H9 (cell line): ENCODE measurements around the gene CCDC28B. TPM values are rescaled to one million over a fixed set of nuclear protein-coding genes. Genes with fewer than 3 reads are reported as not detected.

Source experiments
- DNase-seq: peaks from one replicate; pipeline ENCODE4 v3.0.0-alpha.2; 2017
- H2AFZ ChIP-seq: one replicate; pipeline ENCODE4 v1.6.1; 2013; ENCODE audit warnings: mild to moderate bottlenecking, low read length, control low read depth, moderate library complexity
- H2AK5ac ChIP-seq: 2 replicates; pipeline ENCODE4 v1.6.1; 2013; ENCODE audit warnings: low read length, control low read depth, mixed read lengths; ENCODE audit not compliant: insufficient read length
- H2BK120ac ChIP-seq: one replicate; pipeline ENCODE4 v1.6.1; 2013; ENCODE audit warnings: low read depth, mild to moderate bottlenecking, low read length, control low read depth, inconsistent platforms; ENCODE audit not compliant: poor library complexity, severe bottlenecking
- H2BK12ac ChIP-seq: 2 replicates; pipeline ENCODE4 v1.6.1; 2013; ENCODE audit warnings: low read length, control low read depth, mixed read lengths, low read depth; ENCODE audit not compliant: insufficient read length
- H2BK15ac ChIP-seq: 2 replicates; pipeline ENCODE4 v1.6.1; 2013; ENCODE audit warnings: low read depth, low read length, control low read depth
- H2BK20ac ChIP-seq: one replicate; pipeline ENCODE4 v1.6.1; 2013; ENCODE audit warnings: low read depth, mild to moderate bottlenecking, low read length, control low read depth, inconsistent platforms; ENCODE audit not compliant: poor library complexity, severe bottlenecking
- H2BK5ac ChIP-seq: 2 replicates; pipeline ENCODE4 v1.6.1; 2013; ENCODE audit warnings: low read length, control low read depth, mixed read lengths; ENCODE audit not compliant: insufficient read length
- H3K14ac ChIP-seq: 2 replicates; pipeline ENCODE4 v1.6.1; 2013; ENCODE audit warnings: low read length, control low read depth; ENCODE audit not compliant: insufficient read depth
- H3K18ac ChIP-seq: 2 replicates; pipeline ENCODE4 v1.6.1; 2013; ENCODE audit warnings: low read depth, mild to moderate bottlenecking, mixed read lengths, low read length, control low read depth; ENCODE audit not compliant: insufficient read length
- H3K23ac ChIP-seq: 2 replicates; pipeline ENCODE4 v1.6.1; 2013; ENCODE audit warnings: low read length, control low read depth, mixed read lengths, low read depth; ENCODE audit not compliant: insufficient read length
- H3K23me2 ChIP-seq: 2 replicates; pipeline ENCODE4 v1.6.1; 2013; ENCODE audit warnings: low read depth, mild to moderate bottlenecking, mixed read lengths, low read length, control low read depth; ENCODE audit not compliant: insufficient read length, poor library complexity, severe bottlenecking
- H3K27ac ChIP-seq: 2 replicates; pipeline ENCODE4 v1.5.1; 2013; ENCODE audit warnings: low read length, control low read depth, mixed read lengths, low read depth; ENCODE audit not compliant: insufficient read length
- H3K27me3 ChIP-seq: 2 replicates; pipeline ENCODE4 v1.6.1; 2013; ENCODE audit warnings: low read length, control low read depth, inconsistent platforms; ENCODE audit not compliant: insufficient read depth
- H3K4ac ChIP-seq: 2 replicates; pipeline ENCODE4 v1.6.1; 2013; ENCODE audit warnings: low read depth, mild to moderate bottlenecking, control low read depth, inconsistent platforms, low read length, moderate library complexity
- H3K4me1 ChIP-seq: 2 replicates; pipeline ENCODE4 v1.6.1; 2013; ENCODE audit warnings: low read length, control low read depth, inconsistent platforms; ENCODE audit not compliant: insufficient read depth
- H3K4me2 ChIP-seq: 2 replicates; pipeline ENCODE4 v1.6.1; 2013; ENCODE audit warnings: low read length, control low read depth, mixed read lengths; ENCODE audit not compliant: insufficient read length, insufficient read depth
- H3K56ac ChIP-seq: 2 replicates; pipeline ENCODE4 v1.6.1; 2013; ENCODE audit warnings: low read depth, mild to moderate bottlenecking, mixed read lengths, low read length, control low read depth; ENCODE audit not compliant: insufficient read length
- H3K79me1 ChIP-seq: 2 replicates; pipeline ENCODE4 v1.6.1; 2013; ENCODE audit warnings: low read depth, mild to moderate bottlenecking, moderate library complexity, low read length, control low read depth, inconsistent platforms; ENCODE audit not compliant: insufficient read depth, poor library complexity, severe bottlenecking
- H3K79me2 ChIP-seq: 2 replicates; pipeline ENCODE4 v1.6.1; 2013; ENCODE audit warnings: low read length, control low read depth, inconsistent platforms; ENCODE audit not compliant: insufficient read depth
- H3K9ac ChIP-seq: 2 replicates; pipeline ENCODE4 v1.6.1; 2013; ENCODE audit warnings: low read length, control low read depth, mixed read lengths; ENCODE audit not compliant: insufficient read length; ENCODE audit errors: extremely low read depth
- H3K9me3 ChIP-seq: one replicate; pipeline ENCODE4 v1.6.1; 2013; ENCODE audit warnings: low read depth, low read length, inconsistent platforms; ENCODE audit not compliant: control insufficient read depth
- H3T11ph ChIP-seq: one replicate; pipeline ENCODE4 v1.6.1; 2013; ENCODE audit warnings: mild to moderate bottlenecking, low read length, control low read depth, inconsistent platforms
- H4K20me1 ChIP-seq: one replicate; pipeline ENCODE4 v1.6.1; 2013; ENCODE audit not compliant: control insufficient read depth, insufficient read length, insufficient read depth
- H4K5ac ChIP-seq: 2 replicates; pipeline ENCODE4 v1.6.1; 2013; ENCODE audit warnings: low read depth, mild to moderate bottlenecking, mixed read lengths, low read length, control low read depth; ENCODE audit not compliant: insufficient read length
- H4K8ac ChIP-seq: replicated peaks from 2 replicates; pipeline ENCODE4 v1.6.1; 2013; ENCODE audit warnings: low read length, control low read depth, mixed read lengths, low read depth; ENCODE audit not compliant: insufficient read length
- H4K91ac ChIP-seq: 2 replicates; pipeline ENCODE4 v1.6.1; 2013; ENCODE audit warnings: low read depth, mild to moderate bottlenecking, moderate library complexity, mixed read lengths, low read length, control low read depth; ENCODE audit not compliant: insufficient read length
- H3K27ac Mint-ChIP-seq, 3 experiments: 2 replicates in 2 of 3; 3 replicates in 1 of 3; pipeline ENCODE4 v1.8.0; 2020 to 2021; ENCODE audit warnings: mixed read lengths in 3 of 3, mild to moderate bottlenecking in 1 of 3, moderate library complexity in 1 of 3
- H3K27me3 Mint-ChIP-seq: 2 replicates; pipeline ENCODE4 v1.8.0; 2021; ENCODE audit warnings: low read depth, mild to moderate bottlenecking, moderate library complexity, mixed read lengths
- H3K36me3 Mint-ChIP-seq, 3 experiments: 2 replicates in 2 of 3; 3 replicates in 1 of 3; pipeline ENCODE4 v1.8.0; 2020 to 2021; ENCODE audit warnings: low read depth in 3 of 3, mixed read lengths in 3 of 3; ENCODE audit not compliant: insufficient read depth in 1 of 3
- H3K4me1 Mint-ChIP-seq, 2 experiments: 2 replicates each; pipeline ENCODE4 v1.8.0; 2020; ENCODE audit warnings: mixed read lengths in 2 of 2
- H3K4me3 Mint-ChIP-seq, 2 experiments: 2 replicates in 1 of 2; 3 replicates in 1 of 2; pipeline ENCODE4 v1.8.0; 2020 to 2021; ENCODE audit warnings: mild to moderate bottlenecking in 2 of 2, mixed read lengths in 2 of 2, moderate library complexity in 1 of 2
- H3K9me3 Mint-ChIP-seq, 2 experiments: 2 replicates in 1 of 2; 3 replicates in 1 of 2; pipeline ENCODE4 v1.8.0; 2020; ENCODE audit warnings: mild to moderate bottlenecking in 2 of 2, mixed read lengths in 2 of 2, moderate library complexity in 1 of 2
- CTCF ChIP-seq: fragments of 200-600 bp; sonication (generic); conservative IDR thresholded peaks from 3 replicates; pipeline ENCODE4 v1.8.0; 2021; ENCODE audit warnings: antibody characterized with exemption, mild to moderate bottlenecking
- WGBS: extraction: QIAGEN DNeasy Blood & Tissue Kit; methylation state at CpG from one replicate; pipeline ENCODE4 v1.1.7; 2013; ENCODE audit warnings: missing lambda C conversion rate, low lambda C conversion rate, mixed read lengths; ENCODE audit not compliant: insufficient read length; ENCODE audit errors: extremely low coverage; 5-methylcytosine and 5-hydroxymethylcytosine counted together
- total RNA-seq: library from RNA; stranded (reverse); gene quantifications from 2 replicates; pipeline ENCODE4 v1.2.1, GENCODE V29; 2021

Gene CCDC28B
- total RNA-seq, 1 experiment from 2014 or later: 20.7 TPM

- no peak overlapping the region for H3K14ac ChIP-seq
- H3K18ac ChIP-seq: no peak overlapping the region
- Mint-ChIP-seq H3K27me3 (no peaks in the 10 kb centered on the region), H3K4me1 (peaks cover 17 to 25% of the 10 kb centered on the region in 2 experiments), H3K9me3 (no peaks in the 10 kb centered on the region), H3K36me3 (peaks cover 13 to 49% (median 37%) of the 10 kb centered on the region in 3 experiments), H3K27ac (no peak overlapping the region), H3K4me3 (no peak overlapping the region)
- no peak for TF ChIP-seq CTCF
- H3K9ac ChIP-seq: no peak overlapping the region
- no peak overlapping the region for H2BK12ac ChIP-seq
- no peak overlapping the region for H2BK120ac ChIP-seq
- H4K91ac ChIP-seq: no peak overlapping the region
- H3K27ac ChIP-seq: no peak overlapping the region
- no peaks in the 10 kb centered on the region for H3K9me3 ChIP-seq
- H3K56ac ChIP-seq: no peak overlapping the region
- no peak overlapping the region for H2BK15ac ChIP-seq
- no peak overlapping the region for H3T11ph ChIP-seq
- H3K23ac ChIP-seq: no peak overlapping the region
- H4K8ac ChIP-seq: no peak overlapping the region
- H3K4me1 ChIP-seq: peaks cover 7% of the 10 kb centered on the region; the same call in 1 of the 2 replicates
- no CpG with 5 or more reads among the region's 7 CpGs for WGBS
- H2BK5ac ChIP-seq: no peak overlapping the region
- H3K27me3 ChIP-seq: no peaks in the 10 kb centered on the region
- no peak overlapping the region for H3K4me2 ChIP-seq
- no peak overlapping the region for H2AK5ac ChIP-seq
- no peak overlapping the region for H2AFZ ChIP-seq
- H2BK20ac ChIP-seq: no peak overlapping the region
- no peak overlapping the region for H4K5ac ChIP-seq
- no peak for DNase-seq
- no peak overlapping the region for H3K4ac ChIP-seq
- H3K79me2 ChIP-seq: peaks cover 3% of the 10 kb centered on the region; the same call in 1 of the 2 replicates
- peaks cover 7% of the 10 kb centered on the region for H3K23me2 ChIP-seq
- no peaks in the 10 kb centered on the region for H4K20me1 ChIP-seq
- no peaks in the 10 kb centered on the region for H3K79me1 ChIP-seq
Measured at GRCh38 chr1:32219022-32219421, 18.6 kb downstream of the CCDC28B start.
